ENCODE measurements around the gene SEMA3A.

SEMA3A gene

DNA sequence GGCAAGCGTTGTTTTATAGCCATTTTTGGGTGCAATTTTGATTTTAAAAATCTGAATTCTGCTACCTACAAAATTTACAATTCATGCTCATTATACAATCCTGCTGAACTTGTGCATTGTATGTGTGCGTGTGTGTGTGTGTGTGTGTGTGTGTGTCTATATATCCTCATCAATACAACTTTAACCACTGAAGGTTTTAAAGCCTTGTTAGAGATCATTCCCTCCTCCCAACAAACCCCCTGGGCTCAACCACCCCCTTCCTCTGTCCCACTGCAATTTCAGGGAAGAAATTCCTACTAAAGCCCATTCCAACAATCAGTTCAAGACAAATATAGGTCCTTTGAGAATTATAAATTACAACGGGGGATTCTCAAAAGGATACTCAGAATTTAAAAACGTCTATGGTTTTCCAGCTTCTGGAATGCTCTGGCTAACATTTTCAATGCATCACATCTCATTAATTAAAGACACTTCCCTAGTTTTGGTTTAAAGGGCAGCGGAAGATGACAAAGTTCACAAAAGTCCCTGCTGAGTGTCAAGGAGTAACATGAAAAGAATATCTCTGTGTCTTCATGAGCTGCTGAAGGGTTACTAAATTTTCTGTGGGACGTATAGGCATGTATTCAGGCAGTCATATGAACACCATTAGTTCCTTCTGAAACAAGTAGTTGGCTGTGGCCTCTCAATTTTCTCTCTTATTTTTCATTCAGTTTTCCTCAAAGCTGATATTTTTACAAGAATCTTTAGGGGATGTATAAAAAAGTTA, 889 bp upstream of the SEMA3A start:
- no peak for FAIRE-seq

DNA sequence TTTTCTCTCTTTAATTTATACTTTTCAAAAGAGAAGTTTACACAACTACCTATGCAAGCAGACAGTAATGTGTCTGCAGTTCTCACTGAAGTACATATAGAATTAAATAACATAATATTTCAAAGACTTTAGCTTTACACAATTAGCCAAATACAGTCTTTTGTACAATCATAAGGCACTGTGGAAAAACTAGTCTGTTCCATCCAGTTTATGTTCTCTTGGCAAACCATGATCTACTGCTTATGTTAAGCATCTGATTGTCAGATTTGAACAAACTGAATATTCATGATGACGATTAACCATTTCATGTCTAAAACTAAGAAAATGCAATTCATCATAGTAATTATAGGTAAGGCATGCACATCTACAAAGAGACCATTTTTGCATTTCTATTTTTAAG, 842 bp downstream of the SEMA3A start:
- FAIRE-seq, result no peak

DNA sequence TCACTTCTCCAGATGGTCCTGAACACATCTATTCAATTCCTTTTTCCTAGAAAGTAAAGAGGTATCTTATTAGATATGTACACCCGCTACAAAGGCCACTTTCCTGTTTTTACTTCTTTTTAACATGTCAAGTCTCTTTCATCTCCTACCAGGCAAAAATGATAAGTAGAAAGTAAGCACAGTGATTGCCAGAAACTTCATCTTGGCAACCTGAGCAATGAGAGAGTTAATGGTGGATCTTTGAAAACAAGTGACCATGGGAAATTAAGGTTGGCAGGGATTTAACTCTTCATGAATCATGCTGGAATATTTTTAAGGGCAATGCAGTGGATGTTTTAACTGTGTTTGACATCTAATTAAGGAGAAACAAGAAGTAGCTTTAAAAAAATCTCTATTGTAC, 2.7 kb downstream of the SEMA3A start:
- no peak for FAIRE-seq

DNA sequence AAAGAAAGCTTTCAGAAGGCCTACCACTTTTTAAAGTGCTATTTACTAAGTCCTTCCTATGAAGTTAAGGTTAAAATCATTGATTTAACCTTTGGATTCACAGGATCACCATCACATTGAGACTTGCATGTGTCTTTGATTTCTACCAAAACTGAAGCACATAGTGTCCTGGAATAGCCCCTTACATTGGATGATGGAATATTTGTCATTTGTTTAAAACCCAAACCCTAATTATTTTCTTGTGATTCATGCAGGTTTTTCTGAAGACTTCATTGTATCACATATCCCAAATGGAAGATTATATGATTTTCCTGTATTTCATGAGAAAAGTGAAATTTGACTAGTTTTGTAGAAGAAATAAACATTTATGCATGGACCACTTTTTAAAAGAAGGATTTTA, 3.3 kb downstream of the SEMA3A start:
- FAIRE-seq, result no peak

DNA sequence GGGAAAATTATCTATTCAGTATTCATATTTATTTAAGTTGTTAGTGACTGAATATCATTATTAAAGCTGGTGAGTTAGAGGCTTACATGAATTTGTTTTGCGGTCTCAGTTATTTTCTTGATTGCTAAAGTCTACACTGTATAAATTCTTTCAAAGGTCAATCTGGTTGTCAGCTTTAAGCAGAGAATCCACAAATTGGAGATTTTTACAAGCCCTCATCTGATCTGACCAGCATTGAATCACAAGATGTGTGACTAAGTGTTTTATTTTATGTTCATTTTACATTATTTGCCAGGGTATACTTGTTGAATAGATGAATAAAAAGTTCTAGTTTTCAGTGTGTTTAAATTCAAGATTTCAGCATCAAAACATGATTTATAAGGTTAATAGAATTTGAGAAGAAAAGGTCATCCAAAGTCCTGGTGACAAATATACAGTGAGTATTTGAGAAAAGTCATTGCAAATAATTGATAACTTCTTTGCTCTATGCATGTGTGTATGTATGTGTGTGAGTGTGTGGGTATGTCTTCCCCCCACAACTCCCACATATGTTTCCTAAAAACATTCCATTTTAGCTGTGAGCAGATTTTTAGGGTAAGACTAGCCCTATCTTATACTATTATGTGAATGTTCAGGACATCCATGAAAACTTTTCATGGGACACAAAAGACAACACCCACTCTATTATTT, 4.4 kb downstream of the SEMA3A start:
- FAIRE-seq, result no peak

DNA sequence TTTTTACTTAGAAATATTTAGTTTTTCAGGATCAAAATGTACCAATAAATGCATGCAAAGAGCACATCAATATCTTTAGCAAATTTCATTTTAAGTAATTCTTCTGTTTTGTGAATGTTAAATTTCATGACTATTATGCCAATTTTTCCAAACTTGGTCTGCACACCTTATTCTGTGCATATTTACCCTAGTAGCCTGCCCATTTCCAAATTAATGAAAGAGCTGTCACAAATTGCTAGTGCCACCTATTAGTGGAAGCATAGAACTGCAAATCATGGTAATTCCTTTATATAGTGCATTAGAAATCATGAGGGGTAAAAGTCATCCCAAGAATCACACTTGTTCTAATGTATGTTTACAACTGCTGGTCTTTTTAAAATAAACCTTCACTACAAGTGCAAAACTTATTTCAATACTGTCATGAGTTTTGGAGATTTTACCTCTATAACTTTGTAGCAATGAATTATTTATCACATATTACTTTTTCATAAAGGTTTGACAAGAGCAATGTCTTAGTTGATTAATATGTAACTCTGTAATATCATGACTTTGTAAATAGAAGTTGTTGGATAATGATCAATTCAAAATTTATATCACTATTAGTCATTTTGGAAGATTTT, 5.7 kb downstream of the SEMA3A start:
- FAIRE-seq, result no peak

DNA sequence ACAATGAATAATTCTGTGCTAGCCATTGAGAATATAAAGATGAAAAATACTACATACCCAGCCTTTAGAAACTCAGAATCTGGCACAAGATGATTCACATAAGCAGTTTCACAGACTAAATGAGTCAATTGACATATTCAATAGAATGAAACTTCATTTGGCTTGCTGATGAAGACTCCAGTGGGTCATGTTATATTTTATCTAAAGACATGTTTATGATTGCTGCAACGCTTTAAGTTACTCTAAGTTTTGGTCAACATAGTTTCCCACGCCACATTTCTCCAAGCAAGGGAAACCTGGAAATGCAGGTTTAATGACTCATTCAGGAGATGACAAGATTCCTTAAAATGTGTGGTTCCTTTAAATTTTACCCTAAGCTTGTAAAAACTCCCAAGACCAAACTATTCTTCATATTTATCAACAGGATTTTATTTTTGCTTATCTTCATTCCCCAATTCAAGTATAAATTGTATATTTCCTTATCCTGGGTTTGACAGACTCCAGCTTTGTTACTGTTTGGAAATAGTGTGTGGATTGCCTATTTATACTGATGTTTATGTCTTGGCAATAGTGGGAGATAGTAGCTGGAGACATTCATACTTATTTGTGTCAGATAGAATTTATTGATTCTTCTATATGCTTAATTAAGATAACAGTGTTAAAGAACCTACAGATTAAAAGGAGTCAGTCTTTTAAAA, 6.6 kb downstream of the SEMA3A start:
- FAIRE-seq, result no peak

DNA sequence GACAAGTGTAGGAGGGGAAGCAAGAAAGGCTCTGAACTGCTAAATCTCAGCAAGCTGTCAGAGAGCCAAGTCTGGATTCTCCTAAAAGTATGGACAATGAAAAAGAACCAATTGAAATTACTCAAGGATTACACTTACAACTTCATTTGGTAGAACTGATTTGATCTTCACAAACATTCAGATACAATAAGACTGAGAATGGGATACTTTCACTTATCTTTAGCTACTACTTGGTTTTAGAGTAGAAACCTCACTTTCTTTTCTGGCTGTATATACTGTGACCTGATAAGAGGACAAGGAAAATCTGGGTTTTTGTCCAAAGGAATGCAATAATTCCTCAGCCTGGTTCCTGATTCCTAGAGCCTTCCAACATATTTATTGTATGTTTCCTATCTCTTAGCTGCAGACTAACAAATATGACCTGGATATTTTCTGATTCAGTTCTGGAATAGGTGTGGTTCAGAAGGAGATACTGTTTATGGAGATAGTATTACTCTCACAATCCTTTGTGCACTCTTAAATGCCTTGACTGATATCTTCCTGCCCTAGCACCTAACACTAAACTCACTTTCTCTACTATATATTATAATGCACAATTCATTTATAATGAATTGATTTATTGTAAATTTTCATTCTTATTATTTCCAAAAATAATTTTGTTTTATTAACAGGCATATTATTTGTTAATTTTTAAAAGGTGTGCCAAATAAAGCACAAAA, 7.3 kb downstream of the SEMA3A start:
- FAIRE-seq, result no peak

DNA sequence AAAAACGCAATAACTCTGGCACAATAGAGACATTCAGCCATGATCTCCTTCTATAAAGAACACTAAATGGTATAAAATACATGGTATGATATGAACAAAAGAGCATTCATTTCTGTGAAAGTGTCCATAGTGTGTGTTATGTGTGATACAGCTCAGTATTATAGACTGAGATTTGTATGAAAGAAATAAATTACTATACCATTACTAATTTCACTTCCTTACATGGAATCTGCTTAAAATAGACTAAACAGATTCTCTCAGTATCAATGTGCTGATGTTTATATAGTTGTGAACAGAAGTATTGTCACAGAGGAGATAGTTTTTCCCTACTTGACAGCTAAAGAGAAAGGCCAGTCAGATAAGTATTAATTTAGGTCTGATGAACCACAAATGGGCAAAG, 10.8 kb downstream of the SEMA3A start:
- FAIRE-seq, result no peak

DNA sequence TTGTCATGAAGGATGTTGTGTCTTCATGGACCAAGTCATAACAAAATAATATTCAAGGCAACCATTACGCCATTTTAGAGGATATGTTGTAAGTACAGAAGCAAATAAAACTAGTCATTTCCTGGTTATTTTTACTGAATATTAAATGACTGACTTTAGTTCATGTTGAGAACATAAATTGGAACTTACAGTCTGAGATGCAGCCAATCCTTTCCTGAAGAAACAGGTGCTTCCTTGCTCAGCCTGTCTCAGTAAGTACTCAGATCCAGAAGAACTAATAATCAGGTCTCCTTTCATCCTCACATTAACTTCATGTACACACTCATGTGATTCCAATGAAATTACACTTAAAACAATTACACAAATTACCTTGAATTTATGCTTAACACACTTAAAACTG, 12.3 kb downstream of the SEMA3A start:
- no peak for FAIRE-seq

DNA sequence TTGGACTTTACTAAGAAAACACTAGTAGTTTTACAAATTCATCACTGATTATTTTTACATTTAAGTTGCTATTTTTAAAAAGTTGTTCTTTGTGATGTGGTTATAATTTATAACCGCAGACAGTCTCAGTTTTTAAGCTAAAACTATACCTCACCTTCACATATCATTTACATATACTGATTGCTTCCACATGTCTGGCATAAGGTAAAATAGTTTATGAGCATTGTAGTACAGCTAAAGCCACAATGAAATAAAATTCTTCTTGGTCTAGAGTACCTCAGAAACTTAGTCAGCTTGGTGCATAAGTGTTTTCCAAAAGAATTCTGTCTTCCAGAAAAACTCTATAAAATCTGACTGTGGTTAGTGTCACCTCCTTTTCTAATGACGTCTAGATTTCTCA, 13.0 kb downstream of the SEMA3A start:
- no peak for FAIRE-seq

DNA sequence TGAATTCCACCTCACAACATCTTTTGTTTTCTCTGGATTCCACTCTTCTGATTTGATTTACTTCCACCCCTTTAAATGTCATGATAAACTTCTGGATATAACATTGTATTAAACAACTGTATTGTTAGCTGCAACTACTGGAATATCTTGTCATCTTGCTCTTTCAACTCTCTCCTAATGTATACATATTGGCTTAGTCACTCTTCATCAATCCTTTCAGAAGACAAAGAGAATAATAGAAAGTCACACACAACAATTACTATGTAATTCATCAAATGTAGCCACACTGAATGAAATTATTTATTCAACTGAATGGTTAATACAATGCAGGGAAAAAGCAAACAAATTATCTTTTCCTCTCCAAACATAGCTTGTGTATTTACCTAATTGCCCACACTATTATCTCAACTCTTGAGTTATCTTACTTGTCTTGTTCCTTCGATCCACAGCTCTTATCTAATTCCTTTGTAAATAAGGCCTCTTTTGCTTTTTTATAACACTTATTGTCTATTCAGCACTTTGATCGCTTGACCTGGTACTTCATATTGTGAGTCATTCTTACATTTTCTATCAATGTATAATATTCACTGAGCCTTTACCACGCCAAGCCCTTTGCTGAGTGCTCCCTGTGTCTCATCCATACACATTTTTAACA, 16.7 kb downstream of the SEMA3A start:
- FAIRE-seq, result no peak

DNA sequence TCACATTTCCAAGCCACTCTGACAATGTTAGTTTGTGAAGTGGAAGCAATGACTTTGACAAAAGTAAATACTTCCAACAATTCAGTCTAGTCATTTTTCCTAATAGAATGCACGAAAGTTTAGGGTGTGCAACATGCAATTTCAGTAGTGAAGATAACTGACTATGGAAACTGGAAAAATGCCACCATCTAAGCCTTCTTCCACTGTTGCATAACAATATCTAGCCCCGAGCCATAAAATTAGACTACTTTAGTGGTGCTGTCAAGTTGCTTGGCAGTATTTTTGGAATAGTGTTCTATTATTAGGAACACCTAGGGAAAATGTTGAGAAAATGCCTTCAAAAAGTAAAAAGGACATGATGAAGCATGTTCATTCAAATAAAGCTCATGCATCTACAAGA, 17.9 kb downstream of the SEMA3A start:
- no peak for FAIRE-seq

DNA sequence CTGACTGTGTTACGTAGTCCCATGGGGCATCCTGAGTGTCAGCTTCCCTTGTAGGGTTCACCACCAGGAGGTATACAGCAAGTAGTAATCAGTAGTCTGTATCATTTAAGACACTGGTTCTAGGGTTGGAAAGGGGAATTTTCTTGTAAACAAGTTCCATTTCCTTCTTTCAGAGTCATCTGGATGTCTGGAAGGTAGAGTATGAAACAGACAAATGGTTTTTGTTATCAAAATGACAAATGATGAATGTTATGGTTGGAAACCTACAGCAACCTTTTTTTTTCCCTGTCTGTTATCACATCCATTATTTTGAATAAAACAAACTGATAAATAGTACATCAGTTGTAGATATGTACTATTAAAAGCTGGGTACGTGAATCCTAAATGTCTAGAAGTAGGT, 19.1 kb downstream of the SEMA3A start:
- no peak for FAIRE-seq

DNA sequence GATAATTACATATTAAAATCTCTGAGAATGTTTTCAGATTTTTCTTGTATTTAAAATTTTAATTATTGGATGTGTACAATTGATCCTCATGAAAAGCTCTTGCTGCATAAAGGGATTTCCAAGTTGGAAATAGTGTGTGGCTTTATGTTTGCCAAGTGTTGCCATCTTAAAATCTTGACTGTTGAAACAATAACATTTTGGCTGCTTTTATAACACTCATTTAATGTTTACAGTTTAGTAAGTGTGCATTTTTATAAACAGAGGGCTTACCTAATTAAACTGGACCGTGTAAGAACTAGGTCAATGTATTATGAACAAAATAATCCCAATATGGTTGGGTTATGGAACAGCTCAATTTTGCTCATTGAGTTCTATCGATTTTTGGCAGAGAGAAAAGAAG, 23.9 kb downstream of the SEMA3A start:
- FAIRE-seq, result no peak

DNA sequence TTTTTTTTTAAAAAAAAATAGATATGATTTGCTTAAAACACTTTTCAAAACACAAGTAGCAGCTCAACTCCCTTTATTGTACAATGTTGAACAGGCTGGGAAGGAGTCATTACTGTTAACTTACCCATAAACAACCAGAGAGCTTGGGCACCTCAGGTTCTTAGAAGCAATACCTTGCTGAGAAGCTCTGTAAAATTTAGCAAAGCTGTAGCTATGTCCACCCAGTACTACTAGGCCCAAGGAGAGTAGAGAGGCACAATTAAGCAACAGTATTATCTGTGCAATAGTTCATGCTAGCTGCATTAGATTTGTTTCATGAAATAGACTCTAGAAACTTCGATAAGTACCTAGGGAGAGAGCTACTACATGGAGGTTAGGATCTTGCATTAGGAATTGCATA, 32.0 kb downstream of the SEMA3A start:
- FAIRE-seq, result no peak

DNA sequence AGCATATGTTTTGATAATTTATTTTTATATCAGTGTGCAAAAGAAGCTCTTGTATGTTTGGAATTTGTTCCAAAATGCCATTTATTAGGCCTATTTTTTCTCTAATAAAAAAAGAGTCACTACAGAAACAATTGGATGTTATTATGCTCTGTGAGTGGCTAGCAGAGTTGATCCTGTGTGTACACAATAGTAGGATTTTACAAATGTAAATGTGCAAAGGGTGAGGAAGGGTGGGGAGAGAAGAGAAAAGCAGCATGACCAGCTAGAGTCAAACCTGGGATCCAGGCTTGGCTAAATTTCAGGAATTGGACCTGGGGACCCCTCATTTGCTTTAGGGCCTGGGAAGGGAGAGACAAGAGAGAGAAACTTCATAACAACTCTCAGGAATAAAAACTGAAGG, 32.5 kb downstream of the SEMA3A start:
- no peak for FAIRE-seq

DNA sequence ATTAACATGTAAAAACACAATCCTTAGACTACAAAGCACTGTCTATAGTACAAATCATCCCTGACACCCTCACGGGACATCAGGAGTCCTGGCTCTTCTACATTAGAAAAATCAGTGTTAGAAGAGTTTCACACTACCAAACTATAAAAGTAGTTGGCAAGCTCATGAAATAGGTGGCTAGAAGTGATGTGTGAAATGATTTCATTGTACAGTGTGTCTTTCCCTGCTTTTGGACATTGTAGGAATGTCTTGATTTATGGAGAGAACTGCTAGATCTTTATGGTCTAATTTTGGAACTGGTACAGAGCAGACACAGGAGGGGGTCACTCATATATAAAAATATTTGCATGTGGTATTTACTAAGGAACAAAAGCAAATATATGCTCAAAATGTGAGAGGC, 33.2 kb downstream of the SEMA3A start:
- no peak for FAIRE-seq

DNA sequence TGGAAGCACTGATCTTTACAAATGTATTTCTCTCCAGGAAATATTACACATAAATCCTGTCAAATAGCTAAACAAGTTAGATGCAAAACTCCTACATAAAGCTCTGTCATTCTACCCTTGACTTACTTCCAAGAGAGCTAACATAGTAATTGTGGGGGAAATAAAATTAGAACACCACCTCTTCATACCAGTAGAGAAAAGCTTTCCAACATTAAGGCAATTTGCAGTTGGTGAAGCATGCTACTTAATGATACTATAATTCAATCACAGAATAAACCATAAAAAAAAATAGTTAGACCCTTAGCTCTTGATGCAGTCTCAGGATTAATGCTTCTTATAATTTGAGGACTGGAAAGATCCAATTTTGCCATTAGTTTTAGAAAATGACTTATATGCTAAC, 35.2 kb downstream of the SEMA3A start:
- FAIRE-seq, result no peak

DNA sequence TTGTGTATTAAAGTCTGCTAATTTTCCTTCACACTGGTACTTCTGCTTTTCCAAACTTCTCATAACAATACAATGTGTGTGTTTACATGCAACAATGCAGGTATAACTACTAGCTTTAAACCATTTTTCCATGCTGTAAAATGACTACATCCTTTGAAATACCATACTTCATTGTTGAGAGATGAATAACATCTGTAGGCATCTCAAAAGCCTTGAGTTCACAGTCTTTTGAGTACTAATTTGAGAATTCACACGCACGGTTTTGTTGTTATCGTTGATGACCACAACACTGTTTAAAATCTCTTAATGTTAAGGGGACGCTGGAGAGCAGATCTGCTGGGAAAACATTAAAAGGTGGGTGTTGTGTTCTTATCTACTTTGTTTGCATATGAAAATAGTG, 37.4 kb downstream of the SEMA3A start:
- FAIRE-seq, result no peak

DNA sequence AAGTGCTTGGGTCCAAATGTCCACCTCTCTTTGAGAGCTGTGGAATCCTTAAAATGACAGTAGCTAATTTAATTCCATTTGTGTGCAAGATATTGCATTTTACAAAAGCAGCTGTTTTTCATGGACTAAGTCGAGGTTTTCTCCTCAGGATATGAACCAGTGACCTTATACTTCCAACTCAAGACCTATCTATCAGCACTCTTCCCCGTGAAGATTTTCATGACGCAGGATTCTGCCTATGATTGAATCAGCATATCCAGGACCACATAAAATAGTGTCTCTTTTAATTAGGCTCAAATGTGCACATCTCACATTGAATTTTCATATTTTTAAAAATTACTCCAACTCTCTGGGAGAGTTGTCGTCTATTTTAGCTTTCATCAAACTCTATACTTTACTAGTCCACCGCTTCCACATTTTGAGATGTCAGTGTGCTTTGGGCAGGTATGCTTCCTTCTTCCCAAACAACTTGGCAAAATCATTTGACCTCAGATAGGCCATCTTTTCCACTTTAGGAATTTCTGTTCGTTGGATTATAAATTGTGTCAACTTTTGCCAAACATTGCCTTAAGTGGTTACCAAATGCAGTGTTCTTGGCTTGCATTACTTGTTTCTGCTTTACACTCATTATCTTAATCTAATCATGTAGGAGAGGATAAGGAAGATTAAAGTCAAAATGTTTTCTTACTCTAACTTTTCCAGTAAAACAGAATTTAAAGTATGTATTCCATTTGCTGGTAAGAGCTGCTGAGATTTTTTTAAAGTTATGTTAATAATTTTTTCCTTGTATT, 39.4 kb downstream of the SEMA3A start:
- no peak for FAIRE-seq

DNA sequence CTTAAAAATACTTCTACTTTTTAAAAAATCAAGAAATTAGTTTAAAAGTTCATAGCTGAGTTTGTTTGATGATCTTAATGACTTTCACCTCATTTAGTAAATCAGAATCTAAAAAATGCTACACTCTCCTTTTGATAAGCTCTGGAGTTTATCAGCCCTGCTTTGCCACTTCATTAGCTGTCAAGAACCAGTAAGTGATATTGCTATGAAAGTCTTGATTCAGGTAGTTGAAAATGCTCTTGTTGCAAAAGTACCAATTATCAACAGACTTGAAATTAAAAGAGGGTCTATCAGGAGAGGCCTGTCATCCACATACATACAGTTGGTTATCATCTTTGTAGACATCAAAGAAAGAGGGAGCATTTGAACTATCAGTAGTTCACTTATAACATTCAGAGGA, 41.6 kb downstream of the SEMA3A start:
- FAIRE-seq, result no peak

Measured in TTC549 (cell line).